ENCODE data around the gene ERCC6L2.

ERCC6L2 gene

GRCh38 chr9:95954940-95955339, 79.4 kb downstream of the ERCC6L2 start:
- Histone ChIP-seq H3K79me2 (no peaks in the 10 kb centered on the region), H2AFZ (no peak overlapping the region), H3K4me1 (no peaks in the 10 kb centered on the region), H3K36me3 (ENCODE audit: control insufficient read depth, insufficient read depth, low read length) (no peaks in the 10 kb centered on the region), H3K4me2 (ENCODE audit: low read length) (no peak overlapping the region), H3K9me3 (ENCODE audit: control insufficient read depth, low read length) (no peaks in the 10 kb centered on the region), H3K27ac (no peak overlapping the region), H3K27me3 (ENCODE audit: control insufficient read depth, insufficient read depth, low read length) (no peaks in the 10 kb centered on the region), H3K9ac (no peak overlapping the region), H3K4me3 (ENCODE audit: low read depth, low read length) (no peak overlapping the region)
- TF ChIP-seq CTCF (IDR thresholded peaks at IDR 0.05): no peak

- TF ChIP-seq CTCF (IDR thresholded peaks at IDR 0.05): no peak
- Histone ChIP-seq H3K27me3 (ENCODE audit: control insufficient read depth, insufficient read depth, low read length) (no peaks in the 10 kb centered on the region), H3K9ac (no peak overlapping the region)
Observed at GRCh38 chr9:95962936-95963335, 87.4 kb downstream of the ERCC6L2 start.

GRCh38 chr9:95963659-95964058, 88.2 kb downstream of the ERCC6L2 start:
- no peak overlapping the region for H2AFZ ChIP-seq
- TF ChIP-seq CTCF (IDR thresholded peaks at IDR 0.05): no peak
- H3K36me3 ChIP-seq (ENCODE audit: control insufficient read depth, insufficient read depth, low read length): no peaks in the 10 kb centered on the region

More at GRCh38 chr9:95962936-95963335, 87.4 kb downstream of the ERCC6L2 start:
- H3K9me3 ChIP-seq (ENCODE audit: control insufficient read depth, low read length): no peaks in the 10 kb centered on the region
- no peaks in the 10 kb centered on the region for H3K79me2 ChIP-seq
- H3K4me1 ChIP-seq: no peaks in the 10 kb centered on the region
- no peak overlapping the region for H3K27ac ChIP-seq
- no peak overlapping the region for H2AFZ ChIP-seq
- H3K36me3 ChIP-seq (ENCODE audit: control insufficient read depth, insufficient read depth, low read length): no peaks in the 10 kb centered on the region
- H3K4me3 ChIP-seq (ENCODE audit: low read depth, low read length): no peak overlapping the region
- no peak overlapping the region for H3K4me2 ChIP-seq (ENCODE audit: low read length)

GRCh38 chr9:95966306-95966705, 90.8 kb downstream of the ERCC6L2 start:
- H2AFZ ChIP-seq: no peak overlapping the region
- no peak overlapping the region for H3K4me3 ChIP-seq (ENCODE audit: low read depth, low read length)
- H3K27ac ChIP-seq: no peak overlapping the region
- no peaks in the 10 kb centered on the region for H3K9me3 ChIP-seq (ENCODE audit: control insufficient read depth, low read length)
- H3K79me2 ChIP-seq: no peaks in the 10 kb centered on the region
- H3K27me3 ChIP-seq (ENCODE audit: control insufficient read depth, insufficient read depth, low read length): no peaks in the 10 kb centered on the region
- H3K9ac ChIP-seq: no peak overlapping the region
- no peaks in the 10 kb centered on the region for H3K36me3 ChIP-seq (ENCODE audit: control insufficient read depth, insufficient read depth, low read length)
- H3K4me2 ChIP-seq (ENCODE audit: low read length): no peak overlapping the region
- no peaks in the 10 kb centered on the region for H3K4me1 ChIP-seq
- TF ChIP-seq CTCF (IDR thresholded peaks at IDR 0.05): no peak

More at GRCh38 chr9:95963659-95964058, 88.2 kb downstream of the ERCC6L2 start:
- no peaks in the 10 kb centered on the region for H3K4me1 ChIP-seq
- H3K9me3 ChIP-seq (ENCODE audit: control insufficient read depth, low read length): no peaks in the 10 kb centered on the region
- H3K4me3 ChIP-seq (ENCODE audit: low read depth, low read length): no peak overlapping the region
- H3K4me2 ChIP-seq (ENCODE audit: low read length): no peak overlapping the region
- H3K27ac ChIP-seq: no peak overlapping the region
- no peaks in the 10 kb centered on the region for H3K27me3 ChIP-seq (ENCODE audit: control insufficient read depth, insufficient read depth, low read length)
- no peak overlapping the region for H3K9ac ChIP-seq
- H3K79me2 ChIP-seq: no peaks in the 10 kb centered on the region

- no peaks in the 10 kb centered on the region for H3K36me3 ChIP-seq (ENCODE audit: control insufficient read depth, insufficient read depth, low read length)
Observed at GRCh38 chr9:95970317-95970716, 94.8 kb downstream of the ERCC6L2 start.

More at GRCh38 chr9:95970317-95970716, 94.8 kb downstream of the ERCC6L2 start:
- Histone ChIP-seq H3K4me3 (ENCODE audit: low read depth, low read length) (no peak overlapping the region), H3K27ac (no peak overlapping the region), H3K4me1 (no peaks in the 10 kb centered on the region), H2AFZ (no peak overlapping the region), H3K79me2 (no peaks in the 10 kb centered on the region), H3K9me3 (ENCODE audit: control insufficient read depth, low read length) (no peaks in the 10 kb centered on the region), H3K27me3 (ENCODE audit: control insufficient read depth, insufficient read depth, low read length) (no peaks in the 10 kb centered on the region), H3K9ac (no peak overlapping the region), H3K4me2 (ENCODE audit: low read length) (no peak overlapping the region)
- no peak for TF ChIP-seq CTCF (IDR thresholded peaks at IDR 0.05)
